Liver (tissue), 9 donors: ENCODE data around the gene IQCE. TPM values are rescaled to one million over a fixed set of nuclear protein-coding genes. Genes with fewer than 3 reads are reported as not detected.

Experiments
- DNase-seq: peaks from one replicate; pipeline ENCODE4 v3.0.0-alpha.2; 2017; ENCODE audit warnings: low spot score
- H3K27ac ChIP-seq, 2 donors: one replicate each; pipeline ENCODE4 v1.7.0; 2013; ENCODE audit warnings: inconsistent platforms in 2 of 2, low read length in 2 of 2, control low read depth in 1 of 2, low read depth in 1 of 2, mild to moderate bottlenecking in 1 of 2
- H3K27me3 ChIP-seq, 4 donors: one replicate each; pipeline versions ENCODE4 v1.6.1 to v1.7.0; 2013; ENCODE audit warnings: low read length in 3 of 4, inconsistent platforms in 1 of 4, mild to moderate bottlenecking in 1 of 4, moderate library complexity in 1 of 4; ENCODE audit not compliant: control insufficient read depth in 4 of 4, insufficient read depth in 4 of 4
- H3K36me3 ChIP-seq, 4 donors: one replicate each; pipeline versions ENCODE4 v1.6.1 to v1.7.0; 2013; ENCODE audit warnings: low read length in 3 of 4, mild to moderate bottlenecking in 3 of 4, low read depth in 1 of 4, moderate library complexity in 1 of 4; ENCODE audit not compliant: control insufficient read depth in 4 of 4, insufficient read depth in 3 of 4
- H3K4me1 ChIP-seq, 4 donors: one replicate each; pipeline versions ENCODE4 v1.6.1 to v1.7.0; 2013; ENCODE audit warnings: low read length in 3 of 4, mild to moderate bottlenecking in 3 of 4, moderate library complexity in 1 of 4; ENCODE audit not compliant: control insufficient read depth in 4 of 4, insufficient read depth in 4 of 4
- H3K4me3 ChIP-seq, 3 donors: one replicate each; pipeline versions ENCODE4 v1.6.1 to v1.7.0; 2013; ENCODE audit warnings: low read length in 3 of 3, control low read depth in 1 of 3, low read depth in 1 of 3, mild to moderate bottlenecking in 1 of 3
- H3K9ac ChIP-seq, 2 donors: one replicate each; pipeline ENCODE4 v1.7.0; 2013; ENCODE audit warnings: low read length in 2 of 2, mild to moderate bottlenecking in 2 of 2, moderate library complexity in 2 of 2, control low read depth in 1 of 2, low read depth in 1 of 2
- H3K9me3 ChIP-seq, 4 donors: one replicate each; pipeline versions ENCODE4 v1.6.1 to v1.7.0; 2013; ENCODE audit warnings: low read length in 3 of 4; ENCODE audit not compliant: control insufficient read depth in 4 of 4
- ATF3 ChIP-seq: IDR thresholded peaks from 2 replicates; pipeline ENCODE4 v1.6.1; 2016; ENCODE audit warnings: antibody characterized with exemption
- CTCF ChIP-seq: fragments of 150-350 bp; IDR thresholded peaks from 2 replicates; pipeline ENCODE4 v1.5.1; 2017; ENCODE audit warnings: improper control_type of control experiment, low read depth, low read length; ENCODE audit not compliant: missing input control
- EGR1 ChIP-seq, 2 donors: IDR thresholded peaks; 2 replicates each; pipeline ENCODE4 v1.6.1; 2016 to 2018; ENCODE audit warnings: antibody characterized with exemption in 2 of 2, low read depth in 2 of 2
- FOXA1 ChIP-seq: IDR thresholded peaks from 2 replicates; pipeline ENCODE4 v1.6.1; 2016; ENCODE audit warnings: antibody characterized with exemption
- FOXA2 ChIP-seq: IDR thresholded peaks from 2 replicates; pipeline ENCODE4 v1.6.1; 2016; ENCODE audit warnings: antibody characterized with exemption
- GABPA ChIP-seq, 2 donors: IDR thresholded peaks in 1 of 2; conservative IDR thresholded peaks in 1 of 2; 2 replicates each; pipeline ENCODE4 v1.6.1; 2016; ENCODE audit warnings: antibody characterized with exemption in 2 of 2, mild to moderate bottlenecking in 1 of 2, moderate library complexity in 1 of 2
- HNF4A ChIP-seq, 2 donors: conservative IDR thresholded peaks; 2 replicates each; pipeline ENCODE4 v1.6.1; 2016; ENCODE audit warnings: antibody characterized with exemption in 2 of 2, mild to moderate bottlenecking in 2 of 2
- HNF4G ChIP-seq: IDR thresholded peaks from 2 replicates; pipeline ENCODE4 v1.6.1; 2016; ENCODE audit warnings: antibody characterized with exemption
- JUND ChIP-seq, 2 donors: IDR thresholded peaks; 2 replicates each; pipeline ENCODE4 v1.6.1; 2016; ENCODE audit warnings: antibody characterized with exemption in 2 of 2
- MAX ChIP-seq: IDR thresholded peaks from 2 replicates; pipeline ENCODE4 v1.6.1; 2016; ENCODE audit warnings: antibody characterized with exemption
- NR2F2 ChIP-seq: IDR thresholded peaks from 2 replicates; pipeline ENCODE4 v1.6.1; 2016; ENCODE audit warnings: antibody characterized with exemption
- RAD21 ChIP-seq, 2 donors: IDR thresholded peaks; 2 replicates each; pipeline ENCODE4 v1.6.1; 2016; ENCODE audit warnings: antibody characterized with exemption in 2 of 2, mild to moderate bottlenecking in 2 of 2
- REST ChIP-seq: IDR thresholded peaks from 2 replicates; pipeline ENCODE4 v1.6.1; 2016; ENCODE audit warnings: antibody characterized with exemption, mild to moderate bottlenecking
- RXRA ChIP-seq, 2 donors: IDR thresholded peaks; 2 replicates each; pipeline ENCODE4 v1.6.1; 2017 to 2018; ENCODE audit warnings: antibody characterized with exemption in 2 of 2, mild to moderate bottlenecking in 1 of 2
- SP1 ChIP-seq: IDR thresholded peaks from 2 replicates; pipeline ENCODE4 v1.6.1; 2018; ENCODE audit warnings: antibody characterized with exemption, mild to moderate bottlenecking
- TAF1 ChIP-seq: conservative IDR thresholded peaks from 2 replicates; pipeline ENCODE4 v1.6.1; 2016; ENCODE audit warnings: antibody characterized with exemption, mild to moderate bottlenecking
- YY1 ChIP-seq: IDR thresholded peaks from 2 replicates; pipeline ENCODE4 v1.6.1; 2016; ENCODE audit warnings: antibody characterized with exemption, mild to moderate bottlenecking
- ZBTB33 ChIP-seq: IDR thresholded peaks from 2 replicates; pipeline ENCODE4 v1.6.1; 2016; ENCODE audit warnings: antibody characterized with exemption
- WGBS: extraction: QIAGEN DNeasy Blood & Tissue Kit; methylation state at CpG from one replicate; pipeline ENCODE4 v1.1.7; 2013; 5-methylcytosine and 5-hydroxymethylcytosine counted together
- polyA plus RNA-seq, 2 donors: library from polyadenylated mRNA; stranded (reverse) in 1 of 2; unstranded in 1 of 2; fragments of 200-250 nt in 1 of 2; fragments of >200 nt in 1 of 2; fragmentation: Nextera tagmentation in 1 of 2; extraction: Ambion mirVana in 1 of 2; gene quantifications; one replicate each; pipeline versions ENCODE4 v1.2.1 to v1.2.3, GENCODE V29; 2013 to 2015
- total RNA-seq, 2 donors: library from RNA; depleted of rRNA; stranded (reverse); fragments of >200 nt; gene quantifications; one replicate each; pipeline ENCODE4 v1.2.3, GENCODE V29; 2014
- donor health status: healthy.
- donor health status: healthy.
- donor health status: healthy.
- donor health status: healthy.
- donor health status: healthy.

IQCE gene
- total and polyA plus RNA-seq, 4 donors = 2.1 to 5.9 (median 3.6) TPM

- H3K27me3 ChIP-seq = no peaks in the 10 kb centered on the region
- no peaks in the 10 kb centered on the region for H3K9me3 ChIP-seq
- no peak overlapping the region for H3K9ac ChIP-seq
- no peaks in the 10 kb centered on the region for H3K36me3 ChIP-seq
- peak overlapping the region; percentile 59 to 71 for H3K27ac ChIP-seq
- peaks cover 0 to 11% (median 3%) of the 10 kb centered on the region in 4 donors for H3K4me1 ChIP-seq
- no peak for DNase-seq
- 33% methylated on average over 27 of the region's 27 CpGs for WGBS
- no peak overlapping the region for H3K4me3 ChIP-seq
- TF ChIP-seq NR2F2 = peak; percentile 43
- TF ChIP-seq GABPA (IDR thresholded peaks at IDR 0.05 in 1 of 2, conservative IDR thresholded peaks at IDR 0.05 in 1 of 2) = no peak
- TF ChIP-seq RXRA (IDR thresholded peaks at IDR 0.05) = peak in 1 of 2 donors; percentile 5
- peak; percentile 11 for TF ChIP-seq SP1
Measured at GRCh38 chr7:2510909-2511768, 47.6 kb upstream of the IQCE start.

GRCh38 chr7:2511769-2512168 lies 47.0 kb upstream of the IQCE start:
- TF ChIP-seq SP1 (no peak), RXRA (IDR thresholded peaks at IDR 0.05) (peak in 1 of 2 donors; percentile 2), HNF4G (no peak)
- Histone ChIP-seq H3K4me3 (no peak overlapping the region), H3K4me1 (peaks cover 0 to 11% (median 3%) of the 10 kb centered on the region in 4 donors), H3K36me3 (no peaks in the 10 kb centered on the region), H3K9ac (no peak overlapping the region), H3K27me3 (no peaks in the 10 kb centered on the region), H3K27ac (peak overlapping the region; percentile 59 to 71), H3K9me3 (no peaks in the 10 kb centered on the region)
- DNase-seq = no peak
- WGBS = 29% methylated on average over 18 of the region's 18 CpGs

- peak overlapping the region; percentile 59 to 71 for H3K27ac ChIP-seq
- peaks cover 0 to 11% (median 3%) of the 10 kb centered on the region in 4 donors for H3K4me1 ChIP-seq
- no peaks in the 10 kb centered on the region for H3K27me3 ChIP-seq
- H3K9me3 ChIP-seq = no peaks in the 10 kb centered on the region
- WGBS = 57% methylated on average over 12 of the region's 12 CpGs
- H3K36me3 ChIP-seq = no peaks in the 10 kb centered on the region
- no peak overlapping the region for H3K9ac ChIP-seq
- no peak for TF ChIP-seq RXRA (IDR thresholded peaks at IDR 0.05)
- TF ChIP-seq NR2F2 = no peak
- no peak for TF ChIP-seq HNF4A (conservative IDR thresholded peaks at IDR 0.05)
- TF ChIP-seq FOXA1 = no peak
- TF ChIP-seq RAD21 (IDR thresholded peaks at IDR 0.05) = no peak
- TF ChIP-seq CTCF = no peak
- TF ChIP-seq MAX = no peak
- TF ChIP-seq REST = no peak
- no peak for TF ChIP-seq ATF3
- TF ChIP-seq ZBTB33 = no peak
- no peak for TF ChIP-seq JUND (IDR thresholded peaks at IDR 0.05)
- TF ChIP-seq HNF4G = no peak
- no peak for TF ChIP-seq EGR1 (IDR thresholded peaks at IDR 0.05; ENCODE audit: low read depth in 2 of 2)
- no peak for TF ChIP-seq SP1
- no peak for TF ChIP-seq GABPA (IDR thresholded peaks at IDR 0.05 in 1 of 2, conservative IDR thresholded peaks at IDR 0.05 in 1 of 2)
- no peak for TF ChIP-seq FOXA2
- TF ChIP-seq YY1 = no peak
- no peak for TF ChIP-seq TAF1
- no peak for DNase-seq
- H3K4me3 ChIP-seq = no peak overlapping the region
Measured at GRCh38 chr7:2512179-2512661, 46.6 kb upstream of the IQCE start.
